ENCODE results near the gene FBXW5. TPM values are rescaled to one million over a fixed set of nuclear protein-coding genes. Genes with fewer than 3 reads are reported as not detected.

FBXW5 gene
- total RNA-seq, 2 donors from 2014 or later = 64.2 to 76.5 TPM

GRCh38 chr9:136943291-136944211 lies 987 bp downstream of the FBXW5 start:
- Mint-ChIP-seq H3K27me3 (ENCODE audit: insufficient read depth) (no peaks in the 10 kb centered on the region), H3K27ac (no peak overlapping the region), H3K4me1 (peaks cover 3% of the 10 kb centered on the region), H3K4me3 (peak overlapping the region; percentile 63), H3K36me3 (ENCODE audit: low read depth) (peaks cover 26% of the 10 kb centered on the region), H3K9me3 (no peaks in the 10 kb centered on the region)
- no peaks in the 10 kb centered on the region for H3K4me1 ChIP-seq (ENCODE audit: control insufficient read depth, insufficient read depth, low read length)
- peak overlapping the region; percentile 81 for H3K4me3 ChIP-seq (ENCODE audit: low read length)
- TF ChIP-seq CTCF (conservative IDR thresholded peaks at IDR 0.05) = no peak
- peak; percentile 75 for DNase-seq
- H3K9me3 ChIP-seq (ENCODE audit: control insufficient read depth, low read length) = no peaks in the 10 kb centered on the region
- peak overlapping the region; percentile 55 for H3K9ac ChIP-seq (ENCODE audit: extremely low read depth, low read length, poor library complexity, severe bottlenecking)
- H3K27me3 ChIP-seq (ENCODE audit: control insufficient read depth, insufficient read depth, low read length, poor library complexity, severe bottlenecking) = no peaks in the 10 kb centered on the region
- no peak overlapping the region for H3K27ac ChIP-seq (ENCODE audit: low read depth, low read length)
- 26 to 32% methylated on average over 35 to 61 of the region's 61 CpGs for WGBS, 2 experiments (ENCODE audit: insufficient coverage in 1 of 2, insufficient read length in 1 of 2)
- peaks cover 34% of the 10 kb centered on the region for H3K36me3 ChIP-seq (ENCODE audit: control insufficient read depth, insufficient read depth, low read length)

- H3K9ac ChIP-seq (ENCODE audit: extremely low read depth, low read length, poor library complexity, severe bottlenecking) = no peak overlapping the region
- Mint-ChIP-seq H3K27me3 (ENCODE audit: insufficient read depth) (no peaks in the 10 kb centered on the region), H3K9me3 (no peaks in the 10 kb centered on the region), H3K4me3 (peak overlapping the region; percentile 63), H3K4me1 (no peaks in the 10 kb centered on the region), H3K27ac (no peak overlapping the region), H3K36me3 (ENCODE audit: low read depth) (peaks cover 28% of the 10 kb centered on the region)
- peak; percentile 39 for DNase-seq
- peak overlapping the region; percentile 81 for H3K4me3 ChIP-seq (ENCODE audit: low read length)
- 92 to 97% methylated on average over 15 to 16 of the region's 16 CpGs for WGBS, 2 experiments (ENCODE audit: insufficient coverage in 1 of 2, insufficient read length in 1 of 2)
- no peaks in the 10 kb centered on the region for H3K4me1 ChIP-seq (ENCODE audit: control insufficient read depth, insufficient read depth, low read length)
- no peak for TF ChIP-seq CTCF (conservative IDR thresholded peaks at IDR 0.05)
- peaks cover 34% of the 10 kb centered on the region for H3K36me3 ChIP-seq (ENCODE audit: control insufficient read depth, insufficient read depth, low read length)
- no peaks in the 10 kb centered on the region for H3K9me3 ChIP-seq (ENCODE audit: control insufficient read depth, low read length)
- H3K27ac ChIP-seq (ENCODE audit: low read depth, low read length) = no peak overlapping the region
- H3K27me3 ChIP-seq (ENCODE audit: control insufficient read depth, insufficient read depth, low read length, poor library complexity, severe bottlenecking) = no peaks in the 10 kb centered on the region
These were observed 1.7 kb downstream of the FBXW5 start for GRCh38 chr9:136942881-136943230.

GRCh38 chr9:136942112-136942880 lies 2.2 kb downstream of the FBXW5 start:
- H3K27ac Mint-ChIP-seq = no peak overlapping the region
- H3K4me1 ChIP-seq (ENCODE audit: control insufficient read depth, insufficient read depth, low read length) = no peaks in the 10 kb centered on the region
- no peak for TF ChIP-seq CTCF (conservative IDR thresholded peaks at IDR 0.05)
- no peaks in the 10 kb centered on the region for H3K27me3 Mint-ChIP-seq (ENCODE audit: insufficient read depth)
- no peak overlapping the region for H3K27ac ChIP-seq (ENCODE audit: low read depth, low read length)
- H3K36me3 Mint-ChIP-seq (ENCODE audit: low read depth) = peaks cover 30% of the 10 kb centered on the region
- no peaks in the 10 kb centered on the region for H3K4me1 Mint-ChIP-seq
- no peak overlapping the region for H3K4me3 ChIP-seq (ENCODE audit: low read length)
- peaks cover 34% of the 10 kb centered on the region for H3K36me3 ChIP-seq (ENCODE audit: control insufficient read depth, insufficient read depth, low read length)
- no peaks in the 10 kb centered on the region for H3K9me3 ChIP-seq (ENCODE audit: control insufficient read depth, low read length)
- H3K9ac ChIP-seq (ENCODE audit: extremely low read depth, low read length, poor library complexity, severe bottlenecking) = no peak overlapping the region
- no peaks in the 10 kb centered on the region for H3K9me3 Mint-ChIP-seq
- no peaks in the 10 kb centered on the region for H3K27me3 ChIP-seq (ENCODE audit: control insufficient read depth, insufficient read depth, low read length, poor library complexity, severe bottlenecking)
- peak overlapping the region; percentile 63 for H3K4me3 Mint-ChIP-seq
- peak; percentile 38 for DNase-seq
- WGBS, 2 experiments (ENCODE audit: insufficient coverage in 1 of 2, insufficient read length in 1 of 2) = 96% methylated on average over 46 to 60 of the region's 60 CpGs
